Measurements from ENCODE around the gene ZBTB7B. TPM values are rescaled to one million over a fixed set of nuclear protein-coding genes. Genes with fewer than 3 reads are reported as not detected.

Gene ZBTB7B
- total and polyA plus RNA-seq, 9 of the 15 experiments (the other 6 are each of a cell fraction or from before 2014, with no cell fraction given): 0.04 to 46.5 (median 15.2) TPM

- no peak for TF ChIP-seq ZBTB9 (CRISPR knock-in tag; IDR thresholded peaks at IDR 0.05)
- no peak for TF ChIP-seq PKNOX1 (IDR thresholded peaks at IDR 0.05)
- TF ChIP-seq CGGBP1 (CRISPR knock-in tag; IDR thresholded peaks at IDR 0.05): no peak
- TF ChIP-seq MBD1 (CRISPR knock-in tag; IDR thresholded peaks at IDR 0.05): no peak
- TF ChIP-seq WHSC1 (IDR thresholded peaks at IDR 0.05; ENCODE audit: low read length): no peak
- no peak for TF ChIP-seq ZBTB26 (CRISPR knock-in tag; IDR thresholded peaks at IDR 0.05)
- TF ChIP-seq AFF1 (IDR thresholded peaks at IDR 0.05; ENCODE audit: low read depth in 1 of 2, partially characterized antibody in 2 of 2): no peak
- TF ChIP-seq BRD9 (IDR thresholded peaks at IDR 0.05; ENCODE audit: low read depth, partially characterized antibody): no peak
- TF ChIP-seq THAP7 (CRISPR knock-in tag; IDR thresholded peaks at IDR 0.05): no peak
- no peak for TF ChIP-seq POLR3A (IDR thresholded peaks at IDR 0.05; ENCODE audit: borderline replicate concordance, extremely low read depth, insufficient read depth, insufficient read length)
- no peak for TF ChIP-seq ZNF778 (CRISPR knock-in tag; IDR thresholded peaks at IDR 0.05)
- TF ChIP-seq ZNF282 (CRISPR knock-in tag; IDR thresholded peaks at IDR 0.05): no peak
- no peak for TF ChIP-seq UBTF (IDR thresholded peaks at IDR 0.05; ENCODE audit: borderline replicate concordance in 1 of 2, low read depth in 2 of 2, low read length in 2 of 2)
Observed at GRCh38 chr1:155003227-155003765, 694 bp downstream of the ZBTB7B start (continued).

All from K562 (cell line).